Fibroblast of villous mesenchyme (primary cell): ENCODE measurements around the gene LYRM9. TPM values are rescaled to one million over a fixed set of nuclear protein-coding genes. Genes with fewer than 3 reads are reported as not detected.

Experiments
- DNase-seq: peaks from one replicate; pipeline ENCODE4 v3.0.0-alpha.2; 2010; ENCODE audit warnings: low read depth
- H3K4me3 ChIP-seq: 2 replicates; pipeline ENCODE4 v1.5.1; 2011; ENCODE audit warnings: low read depth, mild to moderate bottlenecking, low read length
- CTCF ChIP-seq: IDR thresholded peaks from 2 replicates; pipeline ENCODE4 v1.5.1; 2012; ENCODE audit warnings: low read depth, mild to moderate bottlenecking, low read length; ENCODE audit not compliant: insufficient read depth
- total RNA-seq: library from RNA; depleted of rRNA; stranded (reverse); fragments of >200 nt; gene quantifications from 2 replicates; pipeline ENCODE4 v1.2.3, GENCODE V29; 2012

Gene LYRM9
- 10.0 and 10.8 TPM in 2 replicates for total RNA-seq

GRCh38 chr17:27892866-27893769 is at the start of gene LYRM9:
LYRM9 (minus strand) TSS chr17:27893365; CDS start chr17:27882694, 10,671 bp downstream.
- peak; percentile 75 for TF ChIP-seq CTCF
- peak; percentile 85 for DNase-seq
- peak within 1 kb of the TSS; percentile 66 for H3K4me3 ChIP-seq

GRCh38 chr17:27940503-27941428 is 47.6 kb upstream of the LYRM9 start:
- no peak for TF ChIP-seq CTCF

GRCh38 chr17:27939474-27940465 is 46.6 kb upstream of the LYRM9 start:
- no peak overlapping the region for H3K4me3 ChIP-seq
- DNase-seq, result no peak
- no peak for TF ChIP-seq CTCF

More at GRCh38 chr17:27940503-27941428, 47.6 kb upstream of the LYRM9 start:
- DNase-seq, result no peak
- H3K4me3 ChIP-seq, result no peak overlapping the region

- TF ChIP-seq CTCF, result no peak
- no peak overlapping the region for H3K4me3 ChIP-seq
- no peak for DNase-seq
These were observed 45.7 kb upstream of the LYRM9 start for GRCh38 chr17:27938864-27939263.

GRCh38 chr17:27938241-27938640 is 45.1 kb upstream of the LYRM9 start:
- TF ChIP-seq CTCF, result no peak
- DNase-seq, result no peak
- H3K4me3 ChIP-seq, result no peak overlapping the region

- DNase-seq, result no peak
- TF ChIP-seq CTCF, result no peak
- no peak overlapping the region for H3K4me3 ChIP-seq
These were observed 43.9 kb upstream of the LYRM9 start for GRCh38 chr17:27937025-27937546.
